GM12865 (cell line): ENCODE data around the gene PTGES2.
A peak's percentile ranks its signal among the peaks of the same experiment; 100 is the strongest.

ENCODE experiments used
- DNase-seq: peaks from one replicate; pipeline ENCODE4 v3.0.0; 2010; ENCODE audit warnings: low read depth
- H3K4me3 ChIP-seq: 2 replicates; pipeline ENCODE4 v1.5.1; 2011; ENCODE audit warnings: mild to moderate bottlenecking, low read depth, low read length, control low read depth
- TF ChIP-seq, protein P1 (sequence below): IDR thresholded peaks from 2 replicates; pipeline ENCODE4 v1.5.1; 2011; ENCODE audit warnings: low read length, control low read depth, low read depth, inconsistent platforms; ENCODE audit not compliant: insufficient read depth; ENCODE audit errors: missing control alignments

Gene PTGES2

DNA sequence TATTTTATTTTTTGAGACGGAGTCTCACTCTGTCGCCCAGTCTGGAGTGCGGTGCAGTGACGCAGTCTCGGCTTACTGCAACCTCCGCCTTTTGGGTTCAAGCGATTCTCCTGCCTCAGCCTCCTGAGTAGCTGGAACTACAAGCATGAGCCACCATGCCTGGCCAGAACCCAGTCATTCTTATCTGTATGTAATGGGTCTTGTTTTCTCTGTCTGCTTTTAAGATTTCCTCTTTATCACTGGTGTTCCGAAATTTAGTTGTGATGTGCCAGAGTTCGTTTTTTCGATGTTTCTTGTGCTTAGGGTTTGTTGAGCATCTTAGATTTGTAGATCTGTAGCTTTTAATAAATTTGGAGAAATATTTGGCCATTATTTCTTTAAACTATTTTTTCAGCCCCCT is 40.3 kb downstream of the PTGES2 start:
- H3K4me3 ChIP-seq, result no peak overlapping the region
- DNase-seq, result no peak
- TF ChIP-seq, protein P1, sequence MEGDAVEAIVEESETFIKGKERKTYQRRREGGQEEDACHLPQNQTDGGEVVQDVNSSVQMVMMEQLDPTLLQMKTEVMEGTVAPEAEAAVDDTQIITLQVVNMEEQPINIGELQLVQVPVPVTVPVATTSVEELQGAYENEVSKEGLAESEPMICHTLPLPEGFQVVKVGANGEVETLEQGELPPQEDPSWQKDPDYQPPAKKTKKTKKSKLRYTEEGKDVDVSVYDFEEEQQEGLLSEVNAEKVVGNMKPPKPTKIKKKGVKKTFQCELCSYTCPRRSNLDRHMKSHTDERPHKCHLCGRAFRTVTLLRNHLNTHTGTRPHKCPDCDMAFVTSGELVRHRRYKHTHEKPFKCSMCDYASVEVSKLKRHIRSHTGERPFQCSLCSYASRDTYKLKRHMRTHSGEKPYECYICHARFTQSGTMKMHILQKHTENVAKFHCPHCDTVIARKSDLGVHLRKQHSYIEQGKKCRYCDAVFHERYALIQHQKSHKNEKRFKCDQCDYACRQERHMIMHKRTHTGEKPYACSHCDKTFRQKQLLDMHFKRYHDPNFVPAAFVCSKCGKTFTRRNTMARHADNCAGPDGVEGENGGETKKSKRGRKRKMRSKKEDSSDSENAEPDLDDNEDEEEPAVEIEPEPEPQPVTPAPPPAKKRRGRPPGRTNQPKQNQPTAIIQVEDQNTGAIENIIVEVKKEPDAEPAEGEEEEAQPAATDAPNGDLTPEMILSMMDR, result no peak

DNA sequence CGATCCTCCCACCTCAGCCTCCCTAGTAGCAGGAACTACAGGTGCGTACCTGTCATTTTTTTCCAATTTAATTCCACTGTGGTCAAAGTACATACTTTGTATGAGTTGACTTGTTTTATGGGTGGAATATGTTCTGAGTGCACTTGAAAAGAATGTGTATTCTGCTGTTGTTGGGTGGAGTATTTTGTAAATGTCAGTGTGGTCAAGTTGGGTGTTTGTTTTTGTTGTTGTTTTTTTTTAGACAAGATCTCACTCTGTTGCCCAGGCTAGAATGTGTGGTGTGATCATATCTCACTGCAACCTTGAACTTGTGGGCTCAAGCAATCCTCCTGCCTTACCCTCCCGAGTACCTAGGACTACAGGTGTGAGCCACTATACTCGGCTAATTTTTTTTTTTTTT is 41.6 kb downstream of the PTGES2 start:
- TF ChIP-seq, protein P1, result no peak
- DNase-seq, result no peak
- no peak overlapping the region for H3K4me3 ChIP-seq

- TF ChIP-seq, protein P1, result no peak
- no peak overlapping the region for H3K4me3 ChIP-seq
- DNase-seq, result no peak
Observed at GRCh38 chr9:128084746-128085145, 42.8 kb downstream of the PTGES2 start.

DNA sequence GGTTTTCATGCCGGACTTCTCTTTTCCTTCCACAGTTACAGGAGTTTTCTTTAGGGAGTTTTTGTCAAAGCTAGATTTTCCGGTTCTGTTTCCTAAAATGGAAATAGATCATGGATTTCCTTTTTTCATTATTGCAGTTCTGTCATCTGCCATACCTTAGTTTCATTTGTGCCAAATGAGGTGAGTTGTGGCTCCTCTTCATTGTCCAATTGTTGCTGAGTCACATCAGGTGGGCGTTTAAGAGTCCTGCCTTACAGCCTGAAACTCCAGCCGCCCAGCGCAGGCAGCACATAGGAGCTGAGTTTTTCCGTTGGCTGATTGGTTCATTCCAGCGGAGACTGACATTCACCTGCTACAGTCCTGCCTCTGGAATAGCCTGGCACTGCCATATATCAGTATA is 45.4 kb downstream of the PTGES2 start:
- DNase-seq, result no peak
- TF ChIP-seq, protein P1, result no peak
- H3K4me3 ChIP-seq, result no peak overlapping the region

DNA sequence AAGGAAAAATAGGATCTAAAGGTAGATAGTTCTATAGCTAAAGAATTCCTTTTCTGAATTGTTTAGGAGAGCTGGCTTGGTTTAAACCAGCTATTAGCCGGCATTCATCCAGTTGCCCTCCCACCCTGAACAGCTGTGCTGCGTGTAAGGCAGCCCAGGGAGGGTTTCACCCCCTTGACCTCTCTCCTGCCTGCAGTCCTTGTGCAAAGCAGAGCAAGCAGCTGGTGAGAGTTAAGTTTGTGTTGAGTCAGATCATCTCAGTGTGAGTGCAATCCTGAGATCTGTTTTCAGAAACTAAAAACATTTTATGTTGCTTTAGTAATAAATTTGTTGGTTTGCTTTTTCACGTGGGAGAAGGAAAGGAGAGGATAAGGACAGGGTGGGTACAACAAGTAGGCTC is 46.5 kb downstream of the PTGES2 start:
- peak; percentile 38 for DNase-seq
- TF ChIP-seq, protein P1, result no peak
- no peak overlapping the region for H3K4me3 ChIP-seq

DNA sequence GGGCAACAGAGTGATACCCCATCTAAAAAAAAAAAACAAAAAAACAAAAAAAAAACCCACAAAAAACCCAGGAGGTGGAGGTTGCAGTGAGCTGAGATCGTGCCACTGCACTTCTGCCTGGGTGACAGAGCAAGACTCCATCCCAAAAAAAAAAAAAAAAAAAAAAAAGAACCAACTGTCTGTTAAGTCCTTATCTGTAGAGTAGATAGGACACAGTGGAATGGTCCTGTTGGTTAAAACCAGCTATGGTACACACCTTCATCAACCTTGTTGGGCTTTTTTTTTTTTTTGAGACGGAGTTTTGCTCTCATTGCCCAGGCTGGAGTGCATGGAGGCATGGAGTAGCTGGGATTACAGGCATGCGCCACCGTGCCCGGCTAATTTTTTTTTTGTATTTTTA is 47.3 kb downstream of the PTGES2 start:
- TF ChIP-seq, protein P1, result no peak
- DNase-seq, result no peak
- no peak overlapping the region for H3K4me3 ChIP-seq
